Tibial nerve (tissue), 4 donors: ENCODE data around the gene ARHGEF28. TPM values are rescaled to one million over a fixed set of nuclear protein-coding genes. Genes with fewer than 3 reads are reported as not detected.

Source experiments
- DNase-seq, 2 donors: peaks; one replicate each; pipeline ENCODE4 v3.0.0-alpha.2; 2019; ENCODE audit warnings: low spot score in 2 of 2
- H3K27ac ChIP-seq, 4 donors: fragments of 200-600 bp; sonication (generic) in 3 of 4; one replicate each; pipeline ENCODE4 v1.5.1; 2017 to 2019; ENCODE audit warnings: mild to moderate bottlenecking in 1 of 4
- H3K27me3 ChIP-seq, 2 donors: fragments of 200-600 bp; sonication (generic) in 1 of 2; one replicate each; pipeline versions ENCODE4 v1.5.1 to v1.6.0; 2017 to 2019
- H3K36me3 ChIP-seq, 3 donors: fragments of 200-600 bp; sonication (generic); one replicate each; pipeline ENCODE4 v1.5.1; 2018 to 2019
- H3K4me1 ChIP-seq, 4 donors: fragments of 200-600 bp; sonication (generic) in 3 of 4; one replicate each; pipeline ENCODE4 v1.5.1; 2017 to 2019
- H3K4me3 ChIP-seq, 4 donors: fragments of 200-600 bp; sonication (generic) in 3 of 4; one replicate each; pipeline ENCODE4 v1.5.1; 2017 to 2019; ENCODE audit warnings: mild to moderate bottlenecking in 1 of 4, moderate library complexity in 1 of 4
- H3K9me3 ChIP-seq, 4 donors: fragments of 200-600 bp; sonication (generic) in 3 of 4; one replicate each; pipeline ENCODE4 v1.5.1; 2017 to 2019
- EP300 ChIP-seq, 2 donors: sonication (generic); formaldehyde crosslinking; IDR thresholded peaks; one replicate each; pipeline ENCODE4 v1.6.1; 2017; ENCODE audit warnings: antibody characterized with exemption in 2 of 2, mild to moderate bottlenecking in 1 of 2
- POLR2A ChIP-seq, 2 donors: fragments of 450-650 bp; IDR thresholded peaks; one replicate each; pipeline ENCODE4 v1.6.1; 2017; ENCODE audit warnings: antibody characterized with exemption in 2 of 2, mild to moderate bottlenecking in 2 of 2, moderate library complexity in 2 of 2
- WGBS, 2 donors: methylation state at CpG; one replicate each; pipeline ENCODE4 v1.1.5; 2018; 5-methylcytosine and 5-hydroxymethylcytosine counted together
- total RNA-seq, 4 donors: library from RNA; depleted of rRNA; stranded (reverse); fragments of >200 nt; gene quantifications; one replicate each; pipeline ENCODE4 v1.1.0, GENCODE V29; 2016
- TF ChIP-seq, protein P1 (sequence below), 5 experiments: fragments of 200-600 bp in 3 of 5; fragments of 450-650 bp in 2 of 5; sonication (generic) in 3 of 5; IDR thresholded peaks; one replicate each; pipeline ENCODE4 v1.5.1; 2016 to 2019; ENCODE audit warnings: antibody characterized with exemption in 5 of 5, mild to moderate bottlenecking in 3 of 5, moderate library complexity in 2 of 5

ARHGEF28 gene
- total RNA-seq, 4 donors from 2014 or later, result 66.0 to 83.9 (median 72.5) TPM

DNA sequence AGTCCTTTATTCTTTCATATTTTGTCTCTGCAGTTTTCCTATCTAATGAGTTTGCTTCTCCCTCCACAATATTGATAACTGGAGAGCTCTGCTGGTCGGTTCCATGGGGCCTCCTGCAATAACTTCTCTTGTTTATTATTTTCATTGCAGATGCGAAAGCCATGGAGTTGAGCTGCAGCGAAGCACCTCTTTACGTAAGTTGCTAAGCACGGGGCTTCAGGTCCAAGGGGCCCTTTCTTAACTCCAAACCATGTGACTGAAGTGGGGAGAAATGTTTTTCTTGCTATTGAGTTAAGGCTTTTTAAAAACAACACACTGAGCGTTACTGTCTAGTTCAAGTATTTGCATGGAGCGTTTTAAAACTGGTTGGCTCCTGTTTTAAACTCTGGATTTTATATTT, 58.7 kb downstream of the ARHGEF28 start:
- no peak overlapping the region for H3K27ac ChIP-seq
- H3K4me3 ChIP-seq, result no peak overlapping the region
- TF ChIP-seq EP300 (IDR thresholded peaks at IDR 0.05) (no peak), POLR2A (IDR thresholded peaks at IDR 0.05) (no peak)
- TF ChIP-seq, protein P1, sequence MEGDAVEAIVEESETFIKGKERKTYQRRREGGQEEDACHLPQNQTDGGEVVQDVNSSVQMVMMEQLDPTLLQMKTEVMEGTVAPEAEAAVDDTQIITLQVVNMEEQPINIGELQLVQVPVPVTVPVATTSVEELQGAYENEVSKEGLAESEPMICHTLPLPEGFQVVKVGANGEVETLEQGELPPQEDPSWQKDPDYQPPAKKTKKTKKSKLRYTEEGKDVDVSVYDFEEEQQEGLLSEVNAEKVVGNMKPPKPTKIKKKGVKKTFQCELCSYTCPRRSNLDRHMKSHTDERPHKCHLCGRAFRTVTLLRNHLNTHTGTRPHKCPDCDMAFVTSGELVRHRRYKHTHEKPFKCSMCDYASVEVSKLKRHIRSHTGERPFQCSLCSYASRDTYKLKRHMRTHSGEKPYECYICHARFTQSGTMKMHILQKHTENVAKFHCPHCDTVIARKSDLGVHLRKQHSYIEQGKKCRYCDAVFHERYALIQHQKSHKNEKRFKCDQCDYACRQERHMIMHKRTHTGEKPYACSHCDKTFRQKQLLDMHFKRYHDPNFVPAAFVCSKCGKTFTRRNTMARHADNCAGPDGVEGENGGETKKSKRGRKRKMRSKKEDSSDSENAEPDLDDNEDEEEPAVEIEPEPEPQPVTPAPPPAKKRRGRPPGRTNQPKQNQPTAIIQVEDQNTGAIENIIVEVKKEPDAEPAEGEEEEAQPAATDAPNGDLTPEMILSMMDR (IDR thresholded peaks at IDR 0.05), result no peak
- no peak for DNase-seq
- peaks cover 0 to 16% (median 0%) of the 10 kb centered on the region in 4 donors for H3K4me1 ChIP-seq
- no peaks in the 10 kb centered on the region for H3K36me3 ChIP-seq
- whole genome bisulfite sequencing, 2 donors, result 71 to 80% methylated on average over 7 of the region's 7 CpGs
- H3K27me3 ChIP-seq, result no peaks in the 10 kb centered on the region
- H3K9me3 ChIP-seq, result no peaks in the 10 kb centered on the region

DNA sequence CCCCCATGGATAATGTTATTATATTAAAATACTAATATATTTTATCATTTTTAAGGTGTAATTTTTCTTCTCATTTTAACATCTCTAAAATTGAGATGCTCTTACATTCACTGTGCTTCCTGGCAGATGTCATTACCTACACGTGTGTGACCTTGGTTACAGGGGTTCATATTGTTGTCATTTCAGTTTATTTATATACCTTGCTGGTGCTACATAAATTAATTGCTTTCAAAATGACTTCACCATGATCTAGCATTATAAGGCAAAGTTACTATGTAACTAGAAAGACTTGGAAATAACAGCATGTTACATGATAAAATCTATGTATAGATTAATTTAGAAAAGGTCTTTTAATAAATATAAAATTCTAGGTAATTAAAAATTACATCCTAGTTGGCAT, 60.9 kb downstream of the ARHGEF28 start:
- Histone ChIP-seq H3K27me3 (no peaks in the 10 kb centered on the region), H3K4me1 (peaks cover 0 to 25% (median under 1%) of the 10 kb centered on the region in 4 donors), H3K27ac (no peak overlapping the region), H3K9me3 (no peaks in the 10 kb centered on the region), H3K36me3 (no peaks in the 10 kb centered on the region), H3K4me3 (no peak overlapping the region)
- no peak for DNase-seq
- TF ChIP-seq POLR2A (IDR thresholded peaks at IDR 0.05) (no peak), EP300 (IDR thresholded peaks at IDR 0.05) (no peak)
- TF ChIP-seq, protein P1 (IDR thresholded peaks at IDR 0.05), result no peak
- 68 to 69% methylated on average over 1 of the region's 1 CpG for WGBS, 2 donors

DNA sequence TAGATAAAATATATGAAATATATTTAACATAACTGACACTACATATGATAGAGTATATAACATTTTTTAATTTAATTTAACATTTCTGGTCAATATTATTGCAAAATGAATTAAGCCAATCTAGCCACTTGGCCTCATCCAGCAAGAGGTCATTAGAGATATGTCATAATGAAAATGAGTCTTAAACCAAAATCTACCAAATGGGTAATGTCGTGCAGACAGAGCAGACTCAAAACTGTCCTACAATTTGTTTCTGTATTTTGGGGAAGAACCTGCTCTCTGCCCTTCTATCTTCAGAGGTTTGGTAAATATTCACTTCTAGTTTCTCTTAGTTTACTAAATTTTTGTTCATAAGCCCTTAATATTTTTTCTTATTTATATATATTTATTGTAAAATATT, 61.4 kb downstream of the ARHGEF28 start:
- 94 to 98% methylated on average over 1 of the region's 1 CpG for WGBS, 2 donors
- no peak for DNase-seq
- TF ChIP-seq EP300 (IDR thresholded peaks at IDR 0.05) (no peak), POLR2A (IDR thresholded peaks at IDR 0.05) (no peak)
- TF ChIP-seq, protein P1 (IDR thresholded peaks at IDR 0.05), result no peak

DNA sequence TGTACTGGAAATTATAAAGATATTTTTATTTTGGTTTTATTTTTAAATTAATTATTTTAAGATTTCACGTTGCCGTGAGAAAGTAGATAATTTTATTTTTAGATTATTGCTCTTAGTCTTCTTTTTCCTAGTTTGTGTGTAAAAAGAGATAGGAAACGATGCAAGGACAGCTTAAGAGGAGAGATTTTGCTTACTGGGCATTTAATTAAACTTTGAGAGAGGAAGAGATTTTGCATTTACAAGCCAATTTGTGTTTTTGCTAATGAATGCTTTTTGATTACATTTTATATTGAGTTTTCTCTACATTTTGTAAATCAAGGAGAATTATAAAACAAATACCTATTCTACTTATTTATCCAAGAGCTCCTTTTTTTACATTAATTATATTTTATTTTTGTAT, 64.0 kb downstream of the ARHGEF28 start:
- no peak for DNase-seq
- Histone ChIP-seq H3K4me3 (no peak overlapping the region), H3K36me3 (no peaks in the 10 kb centered on the region), H3K4me1 (peaks cover 0 to 41% (median 19%) of the 10 kb centered on the region in 4 donors), H3K27me3 (no peaks in the 10 kb centered on the region), H3K27ac (no peak overlapping the region), H3K9me3 (no peaks in the 10 kb centered on the region)
- WGBS, 2 donors, result 67 to 71% methylated on average over 3 of the region's 3 CpGs
- TF ChIP-seq POLR2A (IDR thresholded peaks at IDR 0.05), result no peak
- TF ChIP-seq, protein P1 (IDR thresholded peaks at IDR 0.05), result no peak
- no peak for TF ChIP-seq EP300 (IDR thresholded peaks at IDR 0.05)

More for the DNA sequence above, 61.4 kb downstream of the ARHGEF28 start:
- no peaks in the 10 kb centered on the region for H3K27me3 ChIP-seq
- H3K27ac ChIP-seq, result no peak overlapping the region
- no peak overlapping the region for H3K4me3 ChIP-seq
- no peaks in the 10 kb centered on the region for H3K36me3 ChIP-seq
- peaks cover 0 to 25% (median 4%) of the 10 kb centered on the region in 4 donors for H3K4me1 ChIP-seq
- no peaks in the 10 kb centered on the region for H3K9me3 ChIP-seq

DNA sequence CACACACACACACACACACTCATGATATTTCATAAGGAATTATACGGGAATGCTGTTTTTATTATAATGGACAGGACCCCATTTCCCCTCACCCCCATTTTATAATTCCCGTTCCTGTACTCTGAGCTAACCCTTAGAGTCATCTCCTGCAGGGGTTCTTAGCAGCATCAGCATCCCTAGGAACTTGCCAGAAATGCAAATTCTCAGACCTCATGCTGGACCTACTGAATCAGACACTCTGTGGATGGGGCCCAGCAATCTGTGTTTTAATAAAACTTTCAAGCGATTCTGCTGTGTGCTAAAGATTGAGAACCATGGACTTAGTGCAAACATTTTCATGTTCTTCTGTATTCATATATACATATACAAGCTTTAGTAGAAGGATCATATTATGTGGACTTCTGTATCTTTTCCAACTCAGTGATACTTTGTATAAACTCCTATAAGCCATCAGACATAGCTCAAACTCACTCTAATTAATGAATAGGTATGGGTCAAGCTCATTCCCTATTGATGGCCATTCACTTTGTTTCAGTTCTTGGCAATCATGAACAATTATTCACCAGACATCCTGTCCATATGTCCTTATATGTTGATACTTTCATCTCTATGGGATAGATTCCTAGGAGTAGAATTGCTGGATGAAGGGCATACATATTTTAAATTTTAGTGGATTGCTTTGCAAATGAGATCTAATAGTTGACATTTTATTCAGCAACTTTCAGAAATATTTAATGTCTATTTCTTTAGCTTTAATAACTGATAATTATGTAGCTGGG, 65.5 kb downstream of the ARHGEF28 start:
- DNase-seq, result no peak
- Histone ChIP-seq H3K27ac (no peak overlapping the region), H3K4me1 (peaks cover 0 to 55% (median 23%) of the 10 kb centered on the region in 4 donors), H3K9me3 (no peaks in the 10 kb centered on the region), H3K27me3 (no peaks in the 10 kb centered on the region), H3K36me3 (no peaks in the 10 kb centered on the region), H3K4me3 (no peak overlapping the region)
- 60 to 98% methylated on average over 3 of the region's 3 CpGs for WGBS, 2 donors
- TF ChIP-seq, protein P1 (IDR thresholded peaks at IDR 0.05), result no peak
- no peak for TF ChIP-seq EP300 (IDR thresholded peaks at IDR 0.05)
- TF ChIP-seq POLR2A (IDR thresholded peaks at IDR 0.05), result no peak
